ENCODE data around the gene HECW1. TPM values are rescaled to one million over a fixed set of nuclear protein-coding genes. Genes with fewer than 3 reads are reported as not detected.
A peak's percentile ranks its signal among the peaks of the same experiment; 100 is the strongest.

The HECW1 gene
- total RNA-seq, 1 donor from 2014 or later: 0.51 TPM

GRCh38 chr7:43148161-43148731 is 35.8 kb downstream of the HECW1 start:
- peak; percentile 2 for DNase-seq

GRCh38 chr7:43151076-43151475 is 38.6 kb downstream of the HECW1 start:
- no peak for DNase-seq

GRCh38 chr7:43152696-43153095 is 40.2 kb downstream of the HECW1 start:
- no peak for DNase-seq

- DNase-seq: no peak
Measured at GRCh38 chr7:43155636-43156035, 43.2 kb downstream of the HECW1 start.

GRCh38 chr7:43163885-43164284 is 51.4 kb downstream of the HECW1 start:
- no peak for DNase-seq

- DNase-seq: peak; percentile 14
Measured at GRCh38 chr7:43164757-43165156, 52.3 kb downstream of the HECW1 start.

GRCh38 chr7:43166686-43167085 is 54.2 kb downstream of the HECW1 start:
- DNase-seq: no peak

GRCh38 chr7:43169076-43169475 is 56.6 kb downstream of the HECW1 start:
- DNase-seq: no peak

- DNase-seq: no peak
Measured at GRCh38 chr7:43170571-43170970, 58.1 kb downstream of the HECW1 start.

- DNase-seq: no peak
Measured at GRCh38 chr7:43175570-43176200, 63.2 kb downstream of the HECW1 start.

- no peak for DNase-seq
Measured at GRCh38 chr7:43179393-43179792, 66.9 kb downstream of the HECW1 start.

GRCh38 chr7:43192806-43193460 is 80.5 kb downstream of the HECW1 start:
- no peak for DNase-seq

GRCh38 chr7:43193893-43194292 is 81.4 kb downstream of the HECW1 start:
- DNase-seq: no peak

GRCh38 chr7:43195256-43195655 is 82.8 kb downstream of the HECW1 start:
- no peak for DNase-seq

GRCh38 chr7:43195768-43196167 is 83.3 kb downstream of the HECW1 start:
- DNase-seq: no peak

GRCh38 chr7:43196379-43196778 is 83.9 kb downstream of the HECW1 start:
- no peak for DNase-seq

- DNase-seq: no peak
Measured at GRCh38 chr7:43198016-43198415, 85.6 kb downstream of the HECW1 start.

- no peak for DNase-seq
Measured at GRCh38 chr7:43198599-43199090, 86.2 kb downstream of the HECW1 start.

GRCh38 chr7:43199371-43200160 is 87.1 kb downstream of the HECW1 start:
- DNase-seq: no peak

- no peak for DNase-seq
Measured at GRCh38 chr7:43201912-43202311, 89.5 kb downstream of the HECW1 start.

GRCh38 chr7:43204081-43204480 is 91.6 kb downstream of the HECW1 start:
- DNase-seq: no peak

GRCh38 chr7:43205171-43205795 is 92.8 kb downstream of the HECW1 start:
- no peak for DNase-seq
